A673 (cell line): ENCODE measurements around the gene ADAMTS14. TPM values are rescaled to one million over a fixed set of nuclear protein-coding genes. Genes with fewer than 3 reads are reported as not detected.

Experiments
- BruUV-seq: library from RNA; stranded (reverse); fragments of 400-500 nt; replicated peaks from 2 replicates; lab custom pipeline; 2021; lab: Mats Ljungman, UMichigan
- CTCF ChIA-PET: fragments of 300-600 bp; sonication (Branson Sonifier 250); formaldehyde crosslinking; loops from one replicate; lab custom pipeline; 2022; ENCODE audit warnings: antibody characterized with exemption; lab: Charles Lee
- POLR2A ChIA-PET: fragments of 300-600 bp; sonication (Branson Sonifier 250); formaldehyde crosslinking; loops from one replicate; lab custom pipeline; 2022; ENCODE audit warnings: antibody characterized with exemption; ENCODE audit not compliant: low non-redundant PET; lab: Charles Lee
- DNase-seq: peaks from one replicate; pipeline ENCODE4 v3.0.0-alpha.2; 2015; ENCODE audit warnings: low spot score
- H3K27ac ChIP-seq: fragments of 200-600 bp; sonication (generic); 2 replicates; pipeline ENCODE4 v1.5.1; 2016; ENCODE audit warnings: mixed run types, low read depth, mild to moderate bottlenecking, mixed read lengths, antibody characterized with exemption, low read length; ENCODE audit not compliant: poor library complexity, severe bottlenecking
- H3K27me3 ChIP-seq: fragments of 200-600 bp; sonication (generic); replicated peaks from 2 replicates; pipeline ENCODE4 v1.6.1; 2017; ENCODE audit warnings: mixed run types, low read depth, mild to moderate bottlenecking, mixed read lengths, antibody characterized with exemption, low read length; ENCODE audit not compliant: insufficient read depth, poor library complexity
- H3K36me3 ChIP-seq: fragments of 200-600 bp; sonication (generic); 2 replicates; pipeline ENCODE4 v1.6.1; 2016; ENCODE audit warnings: mixed run types, mild to moderate bottlenecking, mixed read lengths, antibody characterized with exemption, low read length; ENCODE audit not compliant: insufficient read depth, poor library complexity, severe bottlenecking
- H3K4me1 ChIP-seq: fragments of 200-600 bp; sonication (generic); 2 replicates; pipeline ENCODE4 v1.6.1; 2017; ENCODE audit warnings: mixed run types, mild to moderate bottlenecking, mixed read lengths, antibody characterized with exemption, low read length; ENCODE audit not compliant: insufficient read depth, poor library complexity, severe bottlenecking
- H3K4me3 ChIP-seq: fragments of 200-600 bp; sonication (generic); 2 replicates; pipeline ENCODE4 v1.5.1; 2016; ENCODE audit warnings: low read depth, mixed run types, mild to moderate bottlenecking, mixed read lengths, low read length; ENCODE audit not compliant: poor library complexity, severe bottlenecking
- H3K9me3 ChIP-seq: fragments of 200-600 bp; sonication (generic); 2 replicates; pipeline ENCODE4 v1.6.1; 2016; ENCODE audit warnings: mixed run types, low read depth, mild to moderate bottlenecking, mixed read lengths, antibody characterized with exemption, low read length; ENCODE audit not compliant: poor library complexity, severe bottlenecking
- EZH2 ChIP-seq: fragments of 200-600 bp; sonication (generic); IDR thresholded peaks from 2 replicates; pipeline ENCODE4 v1.6.1; 2017; ENCODE audit warnings: borderline replicate concordance, low read depth, mild to moderate bottlenecking, mixed read lengths, antibody characterized with exemption, low read length; ENCODE audit not compliant: poor library complexity, severe bottlenecking
- intact Hi-C: fragments of 100-400 bp; cut with micrococcal nuclease; formaldehyde crosslinking; loops from one replicate; pipeline ENCODE4 v1.10.0; 2022; ENCODE audit not compliant: unreplicated experiment
- total RNA-seq: library from RNA; stranded (reverse); gene quantifications from 2 replicates; pipeline ENCODE4 v1.2.3, GENCODE V29; 2021
- TF ChIP-seq, protein P1 (sequence below): fragments of 300-800, 200-600 bp; sonication (generic); conservative IDR thresholded peaks from 2 replicates; pipeline ENCODE4 v1.5.1; 2017; ENCODE audit warnings: low read depth, mild to moderate bottlenecking, antibody characterized with exemption, low read length, moderate library complexity, mixed read lengths

ADAMTS14 gene
- total RNA-seq, 1 experiment from 2014 or later = 0.21 TPM

- Histone ChIP-seq H3K27me3 (no peaks in the 10 kb centered on the region), H3K9me3 (no peaks in the 10 kb centered on the region), H3K4me1 (no peaks in the 10 kb centered on the region), H3K4me3 (no peak overlapping the region), H3K27ac (no peak overlapping the region), H3K36me3 (no peaks in the 10 kb centered on the region)
- no TSS peak for BruUV-seq
- ChIA-PET CTCF (no interaction called here), POLR2A (no interaction called here)
- TF ChIP-seq, protein P1, sequence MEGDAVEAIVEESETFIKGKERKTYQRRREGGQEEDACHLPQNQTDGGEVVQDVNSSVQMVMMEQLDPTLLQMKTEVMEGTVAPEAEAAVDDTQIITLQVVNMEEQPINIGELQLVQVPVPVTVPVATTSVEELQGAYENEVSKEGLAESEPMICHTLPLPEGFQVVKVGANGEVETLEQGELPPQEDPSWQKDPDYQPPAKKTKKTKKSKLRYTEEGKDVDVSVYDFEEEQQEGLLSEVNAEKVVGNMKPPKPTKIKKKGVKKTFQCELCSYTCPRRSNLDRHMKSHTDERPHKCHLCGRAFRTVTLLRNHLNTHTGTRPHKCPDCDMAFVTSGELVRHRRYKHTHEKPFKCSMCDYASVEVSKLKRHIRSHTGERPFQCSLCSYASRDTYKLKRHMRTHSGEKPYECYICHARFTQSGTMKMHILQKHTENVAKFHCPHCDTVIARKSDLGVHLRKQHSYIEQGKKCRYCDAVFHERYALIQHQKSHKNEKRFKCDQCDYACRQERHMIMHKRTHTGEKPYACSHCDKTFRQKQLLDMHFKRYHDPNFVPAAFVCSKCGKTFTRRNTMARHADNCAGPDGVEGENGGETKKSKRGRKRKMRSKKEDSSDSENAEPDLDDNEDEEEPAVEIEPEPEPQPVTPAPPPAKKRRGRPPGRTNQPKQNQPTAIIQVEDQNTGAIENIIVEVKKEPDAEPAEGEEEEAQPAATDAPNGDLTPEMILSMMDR = no peak
- TF ChIP-seq EZH2 = no peak
- intact Hi-C loops = no loop called here
- no peak for DNase-seq
These were observed 9.4 kb downstream of the ADAMTS14 start for GRCh38 chr10:70681731-70682005.

DNA sequence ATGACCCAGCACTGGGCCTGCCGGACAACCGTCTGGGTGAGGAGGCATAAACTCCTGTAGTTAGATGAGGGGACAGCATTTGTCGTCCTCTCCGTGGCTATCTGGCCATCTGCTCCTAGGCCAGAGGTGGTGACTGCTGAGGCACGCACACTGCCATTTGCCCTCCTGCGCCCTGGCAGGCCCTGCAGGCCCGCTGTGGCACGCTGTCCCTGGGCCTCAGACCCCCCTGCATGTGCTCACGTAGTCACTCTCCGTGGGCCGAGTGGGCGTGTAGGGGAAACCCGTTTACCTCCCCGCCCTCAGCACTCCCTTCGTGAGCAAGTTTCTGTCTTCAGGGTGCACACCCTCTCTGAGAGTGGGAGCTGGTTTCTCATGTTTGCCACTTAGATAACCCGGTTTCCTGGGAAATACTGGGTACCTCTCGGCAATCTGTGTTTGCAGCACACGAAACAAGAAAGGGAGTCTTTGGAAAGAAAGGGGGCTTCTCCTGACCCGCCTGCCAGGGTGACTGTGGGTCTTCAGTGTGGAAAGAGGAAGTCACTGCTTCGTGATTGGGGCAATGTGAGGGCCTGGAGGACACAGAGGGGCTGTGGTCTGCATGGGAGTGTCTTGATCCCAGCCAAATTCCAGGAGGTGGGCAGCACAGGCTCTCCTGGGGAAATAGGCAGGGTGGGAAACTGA, 10.8 kb downstream of the ADAMTS14 start:
- ChIA-PET POLR2A (no interaction called here), CTCF (no interaction called here)
- Histone ChIP-seq H3K27me3 (no peaks in the 10 kb centered on the region), H3K4me3 (no peak overlapping the region), H3K4me1 (no peaks in the 10 kb centered on the region), H3K9me3 (no peaks in the 10 kb centered on the region), H3K36me3 (no peaks in the 10 kb centered on the region), H3K27ac (no peak overlapping the region)
- no TSS peak for BruUV-seq
- no peak for DNase-seq
- TF ChIP-seq, protein P1 = no peak
- TF ChIP-seq EZH2 = no peak
- intact Hi-C loops = no loop called here

DNA sequence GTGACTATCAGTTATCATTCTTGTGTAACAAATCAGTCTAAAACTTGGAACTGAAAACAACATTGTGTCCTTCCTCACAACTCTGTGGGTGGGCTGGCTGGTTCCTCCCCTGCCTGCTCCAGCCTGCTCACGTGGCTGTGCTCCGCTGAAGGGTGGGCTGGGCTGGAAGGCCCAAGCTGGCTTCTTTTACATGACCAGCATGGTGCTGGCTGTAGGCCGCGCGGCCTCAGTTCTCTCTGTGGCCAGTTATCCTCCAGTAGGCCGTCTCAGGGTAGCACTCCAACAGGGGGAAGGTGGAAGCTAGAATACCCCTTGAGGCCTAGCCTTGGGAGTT, 11.3 kb downstream of the ADAMTS14 start:
- POLR2A ChIA-PET = no interaction called here
- CTCF ChIA-PET = no interaction called here
- Histone ChIP-seq H3K27me3 (no peaks in the 10 kb centered on the region), H3K27ac (no peak overlapping the region), H3K36me3 (no peaks in the 10 kb centered on the region), H3K4me1 (no peaks in the 10 kb centered on the region), H3K4me3 (no peak overlapping the region), H3K9me3 (no peaks in the 10 kb centered on the region)
- TF ChIP-seq, protein P1 = no peak
- no peak for TF ChIP-seq EZH2
- no TSS peak for BruUV-seq
- DNase-seq = no peak
- intact Hi-C loops = no loop called here
